HG02571 (cell line): ENCODE results near the gene PPID.
"Not testable (repeated sequence)": the region's sequence is repeated elsewhere in the genome, so short reads cannot be mapped to it uniquely, and the experiment has no call there.

Source experiments
- ATAC-seq: cut with Tn5 transposase; IDR thresholded peaks from one replicate; pipeline ENCODE4 v1.9.1; 2021; ENCODE audit warnings: mild to moderate bottlenecking, moderate library complexity; ENCODE audit not compliant: unreplicated experiment

PPID gene

DNA sequence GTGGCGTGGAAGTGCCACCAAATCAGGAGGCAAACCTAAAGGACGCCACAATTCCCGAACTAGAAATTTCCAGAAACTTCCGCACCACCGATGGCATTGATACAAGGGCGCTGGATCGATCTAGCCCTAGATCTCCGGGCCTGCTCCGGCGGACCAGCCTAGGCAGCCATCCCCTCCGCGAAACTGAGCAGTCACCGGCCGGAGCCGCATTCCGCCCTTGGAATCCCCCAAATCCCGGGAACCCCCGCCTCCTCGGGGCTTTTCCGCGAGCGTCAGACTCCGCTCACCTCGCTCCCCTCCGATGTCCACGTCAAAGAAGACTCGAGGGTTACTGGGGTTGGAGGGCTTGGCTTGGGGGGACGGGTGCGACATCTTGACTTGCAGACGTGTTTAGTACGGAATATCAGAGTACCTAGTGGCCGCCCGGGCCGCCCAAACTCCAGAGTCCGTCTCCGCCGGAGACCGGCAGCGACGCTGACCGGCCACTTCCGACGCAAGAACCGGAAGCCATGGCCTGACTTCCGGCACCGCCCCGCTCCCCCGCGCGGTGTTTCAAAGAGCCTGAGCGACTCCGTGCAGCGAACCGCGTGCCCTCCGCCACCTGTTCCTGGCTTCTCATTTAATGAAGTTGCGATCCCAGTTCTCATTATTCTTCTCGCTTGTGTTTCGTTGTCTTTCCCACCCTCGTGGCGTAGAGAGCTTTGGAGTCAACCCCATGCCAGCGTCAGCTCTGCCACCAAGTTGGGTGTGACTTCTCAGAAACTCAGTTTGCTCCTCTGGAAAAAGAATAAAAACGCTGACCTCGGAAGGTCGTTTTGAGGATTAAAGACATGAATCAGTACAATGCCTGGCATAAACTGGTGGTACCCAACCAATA lies at the start of gene PPID:
TSS of gene PPID (minus strand) at position 480 of the 877 bp plus-strand sequence. CDS start at position 372, 108 bp downstream.
- peak; percentile 98 for ATAC-seq

DNA sequence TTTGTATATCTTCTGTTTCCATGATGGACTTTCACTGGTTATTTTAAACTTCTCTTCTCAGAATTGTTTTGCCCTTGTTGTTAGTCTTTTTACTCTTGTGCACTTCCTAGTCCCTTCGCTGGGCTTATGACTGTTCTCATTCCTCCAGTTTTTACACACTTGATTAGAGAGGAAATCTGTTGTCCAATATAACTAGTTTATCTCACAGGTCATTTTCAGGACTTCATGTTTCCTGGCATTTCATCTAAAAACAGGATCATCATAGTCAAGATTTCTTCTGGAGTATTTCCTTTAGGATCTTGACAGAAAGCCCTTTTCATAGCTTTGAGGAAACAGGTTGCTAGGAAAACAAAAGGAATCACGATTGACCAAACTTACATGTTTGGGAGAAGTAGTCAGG lies 48.6 kb upstream of the PPID start:
- no peak for ATAC-seq

GRCh38 chr4:158770671-158771070 lies 47.5 kb upstream of the PPID start:
- ATAC-seq, result no peak

DNA sequence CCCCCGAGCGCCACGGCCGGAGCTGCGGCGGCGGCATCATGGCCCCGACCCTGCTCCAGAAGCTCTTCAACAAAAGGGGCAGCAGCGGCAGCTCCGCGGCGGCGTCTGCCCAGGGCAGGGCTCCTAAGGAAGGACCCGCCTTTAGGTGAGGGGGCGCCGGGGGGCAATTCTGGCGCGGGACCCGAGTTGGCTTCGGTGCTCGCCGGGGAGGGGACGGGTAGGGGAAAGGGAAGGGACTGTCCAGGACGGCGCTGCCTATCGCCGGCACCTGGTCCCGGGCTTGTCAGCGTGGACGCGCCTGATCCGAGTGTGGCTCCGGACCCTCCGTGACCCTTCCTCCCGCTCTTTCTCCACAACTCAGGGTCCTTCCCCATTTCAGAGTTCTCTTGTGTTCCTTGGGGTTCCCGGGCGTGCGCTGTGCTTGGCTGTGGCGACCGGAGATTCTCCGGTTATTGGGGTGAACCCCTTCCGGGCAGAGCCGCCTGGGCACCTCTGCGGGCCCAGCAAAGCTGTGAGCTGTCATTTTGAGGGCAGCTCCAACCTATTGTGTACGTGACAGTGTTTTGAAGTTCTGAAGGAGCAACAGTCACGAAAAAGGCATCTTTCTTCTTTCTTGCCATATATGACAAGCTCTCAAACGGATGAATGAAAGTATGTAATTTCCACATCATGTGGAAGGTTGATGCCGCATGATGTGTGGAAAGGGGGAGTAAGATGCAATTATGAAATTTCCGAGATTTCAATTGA lies 46.2 kb upstream of the PPID start:
- ATAC-seq, result peak; percentile 29

- peak; percentile 85 for ATAC-seq
Measured at GRCh38 chr4:158768555-158769174, 45.5 kb upstream of the PPID start, which contains the start of gene FNIP2. Gene FNIP2 (plus strand): TSS chr4:158769026. CDS start chr4:158769213, 187 bp downstream.

GRCh38 chr4:158767451-158767850 lies 44.3 kb upstream of the PPID start:
- ATAC-seq, result no peak

- no peak for ATAC-seq
Measured at GRCh38 chr4:158766434-158767044, 43.3 kb upstream of the PPID start.

GRCh38 chr4:158763462-158763861 lies 40.3 kb upstream of the PPID start:
- ATAC-seq, result no peak

DNA sequence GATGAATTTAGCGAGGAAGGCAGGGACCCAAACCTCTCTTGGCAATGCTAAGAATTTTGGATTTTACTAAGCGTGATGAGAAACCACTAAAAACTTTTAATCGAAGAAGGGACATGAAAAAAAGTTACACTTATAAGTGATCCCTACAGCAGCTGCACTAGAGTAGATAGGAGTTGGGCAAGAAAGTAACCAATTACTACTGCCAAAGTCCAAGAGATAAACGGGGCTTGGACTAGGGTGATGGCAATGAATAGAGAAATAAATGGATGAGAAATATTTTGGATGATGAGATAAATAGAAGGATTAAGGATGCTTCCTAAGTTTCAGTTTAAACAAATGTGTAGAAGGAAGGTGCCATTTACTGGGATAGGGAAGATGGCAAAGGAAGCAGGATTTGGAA lies 39.4 kb upstream of the PPID start:
- no peak for ATAC-seq

- ATAC-seq, result no peak
Measured at GRCh38 chr4:158760866-158761265, 37.7 kb upstream of the PPID start.

- not testable (repeated sequence) for ATAC-seq
Measured at GRCh38 chr4:158759539-158759938, 36.3 kb upstream of the PPID start.

GRCh38 chr4:158758703-158759102 lies 35.5 kb upstream of the PPID start:
- no peak for ATAC-seq

DNA sequence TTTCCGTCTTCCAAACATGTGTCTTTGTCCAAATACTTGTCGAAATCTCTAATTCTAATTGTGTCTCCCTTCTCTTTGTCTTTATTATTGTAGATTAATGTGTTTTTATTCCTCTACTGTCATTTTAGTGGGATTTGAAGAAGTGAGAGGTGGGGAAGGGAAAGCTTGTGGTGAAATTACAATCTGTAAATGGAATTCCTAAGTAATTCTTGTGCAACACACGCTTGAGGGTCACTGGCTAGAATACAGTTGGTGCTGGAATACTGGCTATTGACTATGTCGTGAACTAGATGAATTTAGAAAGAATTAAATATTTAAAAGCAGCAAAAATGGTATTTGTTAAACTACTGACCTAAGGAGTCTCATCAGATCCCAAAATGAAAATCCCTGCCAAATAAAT lies 34.9 kb upstream of the PPID start:
- no peak for ATAC-seq

GRCh38 chr4:158756588-158756987 lies 33.4 kb upstream of the PPID start:
- no peak for ATAC-seq

- not testable (repeated sequence) for ATAC-seq
Measured at GRCh38 chr4:158755819-158756218, 32.6 kb upstream of the PPID start.

DNA sequence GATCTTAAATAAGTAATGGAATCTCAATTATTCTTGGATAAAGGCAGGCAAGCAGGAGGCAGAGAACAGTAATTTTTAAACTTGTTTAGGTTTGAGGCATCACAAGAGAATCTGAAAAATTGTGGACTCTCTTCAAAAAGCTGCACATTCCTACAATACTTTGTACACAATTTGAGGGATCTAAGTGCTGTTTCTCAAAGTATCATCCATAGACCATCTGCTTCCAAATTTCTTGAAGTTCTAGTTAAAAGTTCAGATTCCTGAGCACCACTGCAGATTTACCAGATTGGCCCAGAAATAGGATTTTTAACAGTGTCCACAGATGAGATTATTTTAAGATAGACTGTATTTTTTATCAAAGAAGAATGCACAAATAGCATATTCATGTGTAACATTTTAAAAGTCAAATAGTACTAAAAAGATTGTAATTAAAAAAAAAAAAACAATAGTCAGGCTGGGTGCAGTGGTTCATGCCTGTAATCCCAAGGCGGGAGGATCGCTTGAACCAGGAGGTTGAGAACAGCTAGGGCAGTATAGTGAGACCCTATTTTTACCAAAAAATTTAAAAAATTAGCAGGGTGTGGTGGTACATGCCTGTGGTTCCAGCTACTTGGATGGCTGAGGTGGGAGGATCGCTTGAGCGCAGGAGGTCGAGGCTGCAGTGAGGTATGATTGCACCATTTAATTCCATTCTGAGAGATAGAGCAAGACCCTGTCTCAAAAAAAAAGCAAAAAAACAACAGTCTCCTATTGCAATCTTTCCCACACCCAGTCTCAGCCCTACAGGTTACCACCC lies 31.4 kb upstream of the PPID start:
- no peak for ATAC-seq

- ATAC-seq, result no peak
Measured at GRCh38 chr4:158750379-158750778, 27.2 kb upstream of the PPID start.

DNA sequence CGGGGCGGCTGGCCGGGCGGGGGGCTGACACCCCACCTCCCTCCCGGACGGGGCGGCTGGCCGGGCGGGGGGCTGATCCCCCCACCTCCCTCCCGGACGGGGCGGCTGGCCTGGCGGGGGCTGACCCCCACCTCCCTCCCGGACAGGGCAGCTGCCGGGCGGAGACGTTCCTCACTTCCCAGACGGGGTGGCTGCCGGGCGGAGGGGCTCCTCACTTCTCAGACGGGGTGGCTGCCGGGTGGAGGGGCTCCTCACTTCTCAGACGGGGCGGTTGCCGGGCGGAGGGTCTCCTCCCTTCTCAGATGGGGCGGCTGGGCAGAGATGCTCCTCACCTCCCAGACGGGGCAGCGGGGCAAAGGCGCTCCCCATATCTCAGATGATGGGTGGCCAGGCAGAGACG lies 23.3 kb upstream of the PPID start:
- ATAC-seq, result not testable (repeated sequence)

DNA sequence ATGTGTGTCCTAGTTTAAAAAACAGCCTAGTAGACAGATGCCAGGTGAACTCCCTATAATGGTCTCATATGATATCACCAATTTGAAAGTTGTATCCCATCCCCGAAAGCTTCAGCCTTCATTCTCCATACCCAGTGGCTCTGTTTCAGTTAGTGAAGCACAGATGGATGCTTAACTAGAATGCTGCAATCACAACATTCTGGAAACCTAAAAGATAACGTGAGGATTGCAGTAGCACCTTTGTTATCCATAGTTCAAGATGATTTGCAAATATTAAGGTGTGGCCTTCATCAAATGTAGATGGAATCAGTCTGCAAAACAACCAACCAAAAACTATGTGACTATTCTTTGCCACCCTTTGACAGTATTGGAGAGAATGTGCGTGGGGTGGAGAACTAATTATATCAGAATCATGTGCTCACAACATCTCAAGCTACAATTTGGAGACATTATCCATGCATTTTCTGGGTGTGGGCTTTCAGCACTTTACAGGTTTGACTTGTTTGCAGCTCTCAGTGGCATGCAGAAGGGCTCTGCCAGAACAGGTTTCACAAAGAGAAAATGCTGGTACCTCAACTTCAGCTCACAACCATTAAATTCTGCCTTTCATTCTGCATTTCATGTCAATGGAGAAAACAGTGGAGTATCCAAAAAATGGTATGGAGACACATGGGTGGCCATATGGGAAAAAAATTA lies 18.3 kb upstream of the PPID start:
- no peak for ATAC-seq

- ATAC-seq, result no peak
Measured at GRCh38 chr4:158739600-158739999, 16.4 kb upstream of the PPID start.
